IMR-90 (cell line): ENCODE measurements around the gene RING1. TPM values are rescaled to one million over a fixed set of nuclear protein-coding genes. Genes with fewer than 3 reads are reported as not detected.

ENCODE experiments used
- ATAC-seq: fragments of 200-7000 bp; cut with Tn5 transposase; 2 replicates; pipeline ENCODE4 v1.9.1; 2020; ENCODE audit warnings: low read depth, mild to moderate bottlenecking, moderate library complexity
- BruUV-seq: library from RNA; stranded (reverse); fragments of 400-500 nt; replicated peaks from 2 replicates; lab custom pipeline; 2021; lab: Mats Ljungman, UMichigan
- CTCF ChIA-PET: fragments of 300-600 bp; formaldehyde crosslinking; extraction: SDS; loops from one replicate; lab custom pipeline; 2021; ENCODE audit warnings: antibody characterized with exemption; lab: Yijun Ruan, JAX
- POLR2A ChIA-PET: fragments of 300-600 bp; sonication (Branson Sonifier 250); formaldehyde crosslinking; loops from one replicate; lab custom pipeline; 2022; ENCODE audit warnings: antibody characterized with exemption; ENCODE audit not compliant: unreplicated experiment; lab: Charles Lee
- DNase-seq: peaks from one replicate; pipeline ENCODE4 v3.0.0; 2013
- H2AFZ ChIP-seq: replicated peaks from 2 replicates; pipeline ENCODE3; 2013; ENCODE audit warnings: low read length, mild to moderate bottlenecking; ENCODE audit not compliant: poor library complexity
- H2AK5ac ChIP-seq: 2 replicates; pipeline ENCODE4 v1.6.1; 2013; ENCODE audit warnings: low read depth, low read length, inconsistent platforms
- H2AK9ac ChIP-seq: replicated peaks from 2 replicates; pipeline ENCODE3; 2013; ENCODE audit warnings: mild to moderate bottlenecking, low read depth, low read length, moderate library complexity; ENCODE audit not compliant: poor library complexity
- H2BK120ac ChIP-seq: 2 replicates; pipeline ENCODE4 v1.6.1; 2013; ENCODE audit warnings: low read depth, low read length, inconsistent platforms
- H2BK15ac ChIP-seq: 3 replicates; pipeline ENCODE4 v1.6.1; 2013; ENCODE audit warnings: low read depth, low read length, inconsistent platforms
- H2BK20ac ChIP-seq: 2 replicates; pipeline ENCODE4 v1.6.1; 2013; ENCODE audit warnings: low read depth, mild to moderate bottlenecking, inconsistent platforms, low read length, moderate library complexity
- H2BK5ac ChIP-seq: 2 replicates; pipeline ENCODE4 v1.6.1; 2013; ENCODE audit warnings: mild to moderate bottlenecking, low read depth, low read length, inconsistent platforms; ENCODE audit not compliant: poor library complexity, severe bottlenecking
- H3K14ac ChIP-seq: replicated peaks from 2 replicates; pipeline ENCODE4 v1.6.1; 2013; ENCODE audit warnings: low read depth, low read length, inconsistent platforms
- H3K18ac ChIP-seq: 2 replicates; pipeline ENCODE4 v1.6.1; 2013; ENCODE audit warnings: low read depth, low read length, control low read depth
- H3K23ac ChIP-seq: 2 replicates; pipeline ENCODE4 v1.6.1; 2013; ENCODE audit warnings: low read depth, low read length, inconsistent platforms
- H3K27ac ChIP-seq: 2 replicates; pipeline ENCODE4 v1.5.1; 2013; ENCODE audit warnings: mild to moderate bottlenecking, control low read depth, low read length; ENCODE audit not compliant: insufficient read depth
- H3K27me3 ChIP-seq: 2 replicates; pipeline ENCODE4 v1.6.1; 2013; ENCODE audit warnings: low read length; ENCODE audit not compliant: control insufficient read depth, insufficient read depth
- H3K36me3 ChIP-seq: 2 replicates; pipeline ENCODE4 v1.6.1; 2013; ENCODE audit warnings: low read length, mixed read lengths; ENCODE audit not compliant: control insufficient read depth, insufficient read depth
- H3K4ac ChIP-seq: 2 replicates; pipeline ENCODE4 v1.6.1; 2013; ENCODE audit warnings: low read depth, low read length, inconsistent platforms
- H3K4me1 ChIP-seq: 2 replicates; pipeline ENCODE4 v1.6.1; 2013; ENCODE audit warnings: low read length, mixed read lengths; ENCODE audit not compliant: control insufficient read depth, insufficient read depth
- H3K4me2 ChIP-seq: 2 replicates; pipeline ENCODE4 v1.6.1; 2013; ENCODE audit warnings: low read depth, mild to moderate bottlenecking, control low read depth, low read length, moderate library complexity
- H3K4me3 ChIP-seq: 2 replicates; pipeline ENCODE4 v1.5.1; 2013; ENCODE audit warnings: low read depth, mild to moderate bottlenecking, control low read depth, low read length, moderate library complexity; ENCODE audit not compliant: insufficient read depth
- H3K56ac ChIP-seq: 2 replicates; pipeline ENCODE4 v1.6.1; 2013; ENCODE audit warnings: low read length, inconsistent platforms; ENCODE audit not compliant: insufficient read depth; ENCODE audit errors: extremely low read depth
- H3K79me1 ChIP-seq, 2 experiments: 2 replicates each; pipeline ENCODE4 v1.6.1; 2013; ENCODE audit warnings: low read length in 2 of 2, inconsistent platforms in 1 of 2, low read depth in 1 of 2
- H3K9ac ChIP-seq: 2 replicates; pipeline ENCODE4 v1.6.1; 2013; ENCODE audit warnings: low read depth, low read length, control low read depth
- H3K9me1 ChIP-seq: 2 replicates; pipeline ENCODE4 v1.6.1; 2013; ENCODE audit warnings: low read length, inconsistent platforms; ENCODE audit not compliant: insufficient read depth
- H3K9me3 ChIP-seq: 2 replicates; pipeline ENCODE4 v1.6.1; 2013; ENCODE audit warnings: low read length; ENCODE audit not compliant: control insufficient read depth, insufficient read depth
- H4K20me1 ChIP-seq: 2 replicates; pipeline ENCODE4 v1.6.1; 2013; ENCODE audit warnings: low read length, inconsistent platforms; ENCODE audit not compliant: insufficient read depth
- H4K5ac ChIP-seq: 2 replicates; pipeline ENCODE4 v1.6.1; 2013; ENCODE audit warnings: mild to moderate bottlenecking, low read depth, low read length, control low read depth
- H4K8ac ChIP-seq, 2 experiments: 2 replicates each; pipeline ENCODE4 v1.6.1; 2013; ENCODE audit warnings: low read depth in 2 of 2, low read length in 2 of 2, control low read depth in 1 of 2, inconsistent platforms in 1 of 2
- H4K91ac ChIP-seq: 2 replicates; pipeline ENCODE4 v1.6.1; 2013; ENCODE audit warnings: low read depth, low read length, inconsistent platforms; ENCODE audit not compliant: insufficient read depth
- BHLHE40 ChIP-seq: fragments of 150-350 bp; IDR thresholded peaks from 2 replicates; pipeline ENCODE4 v1.6.1; 2016; ENCODE audit warnings: mild to moderate bottlenecking, low read depth, low read length
- CEBPB ChIP-seq: IDR thresholded peaks from 2 replicates; pipeline ENCODE4 v1.6.1; 2012; ENCODE audit warnings: low read depth, low read length, improper control_type of control experiment
- FOS ChIP-seq: fragments of 150-350 bp; IDR thresholded peaks from 2 replicates; pipeline ENCODE4 v1.6.1; 2016; ENCODE audit warnings: low read depth, low read length
- MAZ ChIP-seq: IDR thresholded peaks from 2 replicates; pipeline ENCODE4 v1.6.1; 2012; ENCODE audit warnings: low read depth, mild to moderate bottlenecking, low read length, improper control_type of control experiment, moderate library complexity, borderline replicate concordance
- MXI1 ChIP-seq: IDR thresholded peaks from 2 replicates; pipeline ENCODE4 v1.6.1; 2012; ENCODE audit warnings: low read depth, mild to moderate bottlenecking, low read length, moderate library complexity, borderline replicate concordance
- NFE2L2 ChIP-seq: fragments of 150-350 bp; IDR thresholded peaks from 2 replicates; pipeline ENCODE4 v1.6.1; 2016; ENCODE audit warnings: low read depth, mild to moderate bottlenecking, low read length
- POLR2A ChIP-seq: IDR thresholded peaks from 2 replicates; pipeline ENCODE4 v1.6.1; 2012; ENCODE audit warnings: mild to moderate bottlenecking, low read depth, low read length
- RCOR1 ChIP-seq: IDR thresholded peaks from 2 replicates; pipeline ENCODE4 v1.6.1; 2012; ENCODE audit warnings: mild to moderate bottlenecking, low read length, improper control_type of control experiment; ENCODE audit not compliant: insufficient replicate concordance
- SMC3 ChIP-seq: fragments of 150-350 bp; IDR thresholded peaks from 2 replicates; pipeline ENCODE4 v1.6.1; 2016; ENCODE audit warnings: low read depth, mild to moderate bottlenecking, antibody characterized with exemption, low read length, moderate library complexity
- WGBS, 2 experiments: methylation state at CpG; one replicate each; pipeline versions ENCODE4 v1.1.5 to v1.1.7; 2013; ENCODE audit warnings: missing lambda C conversion rate in 2 of 2; ENCODE audit not compliant: insufficient read length in 1 of 2; ENCODE audit errors: extremely low coverage in 2 of 2; 5-methylcytosine and 5-hydroxymethylcytosine counted together
- dilution Hi-C: fragments of 300-500 bp; cut with HindIII; formaldehyde crosslinking; loops from one replicate; pipeline ENCODE4 v1.14.3; 2018; ENCODE audit warnings: low sequenced_read_pairs; ENCODE audit not compliant: unreplicated experiment
- in situ Hi-C: fragments of 300-500 bp; cut with MboI; formaldehyde crosslinking; loops from 3 replicates; pipeline ENCODE4 v1.14.3; 2019; ENCODE audit warnings: low sequenced_read_pairs, inconsistent platforms, mixed read lengths
- intact Hi-C: fragments of 100-400 bp; cut with micrococcal nuclease; formaldehyde crosslinking; loops from 2 replicates; pipeline ENCODE4 v1.10.0; 2022
- polyA plus RNA-seq, 3 experiments: library from polyadenylated mRNA; depleted of rRNA; stranded (reverse); fragments of >200 nt; gene quantifications; 2 replicates each; pipeline ENCODE4 v1.2.3, GENCODE V29; 2012; ENCODE audit warnings: low replicate concordance in 1 of 3
- total RNA-seq: library from RNA; depleted of rRNA; stranded (reverse); fragments of >200 nt; gene quantifications from 2 replicates; pipeline ENCODE4 v1.2.3, GENCODE V29; 2012
- TF ChIP-seq, protein P1 (sequence below): fragments of 150-350 bp; IDR thresholded peaks from 2 replicates; pipeline ENCODE4 v1.6.1; 2016; ENCODE audit warnings: low read depth, mild to moderate bottlenecking, low read length, moderate library complexity, borderline replicate concordance
- TF ChIP-seq, protein P2 (sequence below): fragments of 150-350 bp; IDR thresholded peaks from 2 replicates; pipeline ENCODE4 v1.6.1; 2017; ENCODE audit warnings: mild to moderate bottlenecking, antibody characterized with exemption, low read length, low read depth

The RING1 gene
- total and polyA plus RNA-seq, 2 of the 4 experiments (the other 2 are of a cell fraction), result 14.9 to 40.8 TPM

DNA sequence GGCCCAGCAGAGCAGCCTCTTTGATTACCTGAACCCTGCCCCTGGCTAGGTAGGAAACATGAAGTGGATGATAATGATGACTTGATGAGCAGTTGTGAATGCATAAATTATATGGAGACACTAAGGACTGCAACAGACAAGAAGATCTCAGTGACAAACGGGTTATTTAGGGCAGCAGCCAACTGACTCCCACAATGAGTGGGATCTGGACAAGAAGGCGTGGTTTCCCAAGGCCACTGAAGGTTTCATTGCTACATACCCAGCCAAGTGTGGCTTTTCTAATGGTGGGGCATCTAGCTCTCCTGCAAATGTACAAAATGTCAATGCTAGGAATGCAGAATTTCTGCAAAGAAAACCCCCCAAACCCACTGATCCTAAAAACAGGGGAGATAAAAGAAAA, 29.4 kb downstream of the RING1 start:
- Histone ChIP-seq H3K56ac (no peak overlapping the region), H3K9ac (no peak overlapping the region), H3K23ac (no peak overlapping the region), H3K18ac (no peak overlapping the region), H3K9me1 (no peaks in the 10 kb centered on the region), H2AFZ (no peak overlapping the region), H3K4ac (no peak overlapping the region), H3K4me2 (no peak overlapping the region), H3K27me3 (peaks cover 47% of the 10 kb centered on the region), H3K27ac (no peak overlapping the region), H2AK5ac (no peak overlapping the region), H2BK20ac (no peak overlapping the region), H4K8ac (no peak overlapping the region), H3K9me3 (no peaks in the 10 kb centered on the region), H2BK5ac (no peak overlapping the region), H4K91ac (no peak overlapping the region), H3K79me1 (no peaks in the 10 kb centered on the region), H3K36me3 (no peaks in the 10 kb centered on the region), H4K20me1 (no peaks in the 10 kb centered on the region), H3K4me3 (no peak overlapping the region), H4K5ac (no peak overlapping the region), H3K4me1 (no peaks in the 10 kb centered on the region), H2BK15ac (no peak overlapping the region), H2BK120ac (no peak overlapping the region), H2AK9ac (no peak overlapping the region), H3K14ac (no peak overlapping the region)
- intact Hi-C loops (no loop called here), dilution Hi-C loops (no loop called here), in situ Hi-C loops (no loop called here)
- WGBS, 2 experiments, result 60% methylated on average over 1 of the region's 2 CpGs; no CpG with 5 or more reads in 1 of the 2 experiments
- CTCF ChIA-PET, result no interaction called here
- no TSS peak for BruUV-seq
- ATAC-seq (no peak), DNase-seq (no peak)
- POLR2A ChIA-PET, result no interaction called here
- TF ChIP-seq SMC3, result no peak
- no peak for TF ChIP-seq CEBPB
- TF ChIP-seq, protein P1, sequence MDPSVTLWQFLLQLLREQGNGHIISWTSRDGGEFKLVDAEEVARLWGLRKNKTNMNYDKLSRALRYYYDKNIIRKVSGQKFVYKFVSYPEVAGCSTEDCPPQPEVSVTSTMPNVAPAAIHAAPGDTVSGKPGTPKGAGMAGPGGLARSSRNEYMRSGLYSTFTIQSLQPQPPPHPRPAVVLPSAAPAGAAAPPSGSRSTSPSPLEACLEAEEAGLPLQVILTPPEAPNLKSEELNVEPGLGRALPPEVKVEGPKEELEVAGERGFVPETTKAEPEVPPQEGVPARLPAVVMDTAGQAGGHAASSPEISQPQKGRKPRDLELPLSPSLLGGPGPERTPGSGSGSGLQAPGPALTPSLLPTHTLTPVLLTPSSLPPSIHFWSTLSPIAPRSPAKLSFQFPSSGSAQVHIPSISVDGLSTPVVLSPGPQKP, result no peak
- TF ChIP-seq, protein P2, sequence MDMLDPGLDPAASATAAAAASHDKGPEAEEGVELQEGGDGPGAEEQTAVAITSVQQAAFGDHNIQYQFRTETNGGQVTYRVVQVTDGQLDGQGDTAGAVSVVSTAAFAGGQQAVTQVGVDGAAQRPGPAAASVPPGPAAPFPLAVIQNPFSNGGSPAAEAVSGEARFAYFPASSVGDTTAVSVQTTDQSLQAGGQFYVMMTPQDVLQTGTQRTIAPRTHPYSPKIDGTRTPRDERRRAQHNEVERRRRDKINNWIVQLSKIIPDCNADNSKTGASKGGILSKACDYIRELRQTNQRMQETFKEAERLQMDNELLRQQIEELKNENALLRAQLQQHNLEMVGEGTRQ, result no peak
- TF ChIP-seq NFE2L2, result no peak
- no peak for TF ChIP-seq BHLHE40
- no peak for TF ChIP-seq MXI1
- TF ChIP-seq POLR2A, result no peak
- TF ChIP-seq MAZ, result no peak
- no peak for TF ChIP-seq FOS
- no peak for TF ChIP-seq RCOR1
